NT2/D1 (cell line): ENCODE results near the gene ULBP3.

Experiments
- SUZ12 ChIP-seq: IDR thresholded peaks from 2 replicates; pipeline ENCODE4 v1.6.1; 2011; ENCODE audit not compliant: insufficient read length, insufficient read depth; ENCODE audit errors: extremely low read depth
- YY1 ChIP-seq: IDR thresholded peaks from 2 replicates; pipeline ENCODE4 v1.6.1; 2011; ENCODE audit not compliant: insufficient read length, insufficient read depth
- ZNF274 ChIP-seq: IDR thresholded peaks from 2 replicates; pipeline ENCODE4 v1.6.1; 2011; ENCODE audit warnings: mild to moderate bottlenecking, low read depth, low read length

GRCh38 chr6:150065083-150065482, 3.8 kb downstream of the ULBP3 start:
- TF ChIP-seq ZNF274: no peak
- TF ChIP-seq YY1: no peak
- no peak for TF ChIP-seq SUZ12
